ENCODE data around the gene LTV1.
A peak's percentile ranks its signal among the peaks of the same experiment; 100 is the strongest.

LTV1 gene

GRCh38 chr6:143817621-143818020 is 25.5 kb upstream of the LTV1 start:
- no peak overlapping the region for H3K4me3 Mint-ChIP-seq
- peaks cover 7% of the 10 kb centered on the region for H3K36me3 Mint-ChIP-seq (ENCODE audit: insufficient read depth)
- H3K4me1 Mint-ChIP-seq = no peaks in the 10 kb centered on the region
- ATAC-seq (replicated peaks; ENCODE audit: extremely low read depth, poor library complexity, severe bottlenecking) = no peak
- no peaks in the 10 kb centered on the region for H3K27me3 Mint-ChIP-seq
- no peak for DNase-seq (ENCODE audit: low spot score in 2 of 2)
- no peak overlapping the region for H3K27ac Mint-ChIP-seq (ENCODE audit: low read depth)
- no peaks in the 10 kb centered on the region for H3K9me3 Mint-ChIP-seq

GRCh38 chr6:143821359-143821758 is 21.8 kb upstream of the LTV1 start:
- no peak for ATAC-seq (replicated peaks; ENCODE audit: extremely low read depth, poor library complexity, severe bottlenecking)
- H3K4me3 Mint-ChIP-seq = no peak overlapping the region
- H3K27me3 Mint-ChIP-seq = no peaks in the 10 kb centered on the region

GRCh38 chr6:143822584-143823024 is 20.5 kb upstream of the LTV1 start:
- H3K4me1 Mint-ChIP-seq = no peaks in the 10 kb centered on the region
- no peaks in the 10 kb centered on the region for H3K27me3 Mint-ChIP-seq
- ATAC-seq (replicated peaks; ENCODE audit: extremely low read depth, poor library complexity, severe bottlenecking) (no peak), DNase-seq (ENCODE audit: low spot score in 2 of 2) (no peak)
- no peak overlapping the region for H3K4me3 Mint-ChIP-seq
- H3K9me3 Mint-ChIP-seq = no peaks in the 10 kb centered on the region
- H3K27ac Mint-ChIP-seq (ENCODE audit: low read depth) = no peak overlapping the region
- H3K36me3 Mint-ChIP-seq (ENCODE audit: insufficient read depth) = peaks cover 8% of the 10 kb centered on the region

More at GRCh38 chr6:143821359-143821758, 21.8 kb upstream of the LTV1 start:
- Mint-ChIP-seq H3K9me3 (no peaks in the 10 kb centered on the region), H3K4me1 (no peaks in the 10 kb centered on the region), H3K27ac (ENCODE audit: low read depth) (no peak overlapping the region), H3K36me3 (ENCODE audit: insufficient read depth) (peaks cover 13% of the 10 kb centered on the region)
- DNase-seq (ENCODE audit: low spot score in 2 of 2) = no peak

DNA sequence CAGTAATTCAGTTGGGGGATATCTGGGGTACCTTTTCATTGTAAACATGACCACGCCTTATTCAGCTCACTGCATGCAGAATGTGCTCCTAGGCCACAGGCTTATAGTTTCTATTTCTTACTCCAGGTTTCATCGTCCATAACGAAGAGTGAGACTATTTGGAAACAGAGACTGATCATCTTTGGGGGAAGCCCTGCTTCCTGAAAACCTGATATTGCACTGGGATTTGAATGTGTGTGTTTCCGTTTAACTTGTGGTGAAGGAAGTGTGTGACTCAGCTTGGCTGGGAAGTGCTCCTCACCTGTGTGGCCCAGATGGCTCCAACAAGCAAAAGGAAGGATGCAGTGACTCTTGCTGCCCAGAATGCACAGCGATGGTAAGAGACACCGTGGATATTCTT is 19.6 kb upstream of the LTV1 start:
- Mint-ChIP-seq H3K27ac (ENCODE audit: low read depth) (no peak overlapping the region), H3K27me3 (no peaks in the 10 kb centered on the region), H3K4me1 (no peaks in the 10 kb centered on the region), H3K4me3 (no peak overlapping the region), H3K9me3 (no peaks in the 10 kb centered on the region), H3K36me3 (ENCODE audit: insufficient read depth) (peaks cover 10% of the 10 kb centered on the region)
- no peak for DNase-seq (ENCODE audit: low spot score in 2 of 2)
- ATAC-seq (replicated peaks; ENCODE audit: extremely low read depth, poor library complexity, severe bottlenecking) = no peak

GRCh38 chr6:143828572-143828971 is 14.6 kb upstream of the LTV1 start:
- ATAC-seq (replicated peaks; ENCODE audit: extremely low read depth, poor library complexity, severe bottlenecking) (no peak), DNase-seq (ENCODE audit: low spot score in 2 of 2) (no peak)
- Mint-ChIP-seq H3K4me3 (no peak overlapping the region), H3K9me3 (no peaks in the 10 kb centered on the region), H3K27me3 (no peaks in the 10 kb centered on the region), H3K36me3 (ENCODE audit: insufficient read depth) (peaks cover 8% of the 10 kb centered on the region), H3K27ac (ENCODE audit: low read depth) (no peak overlapping the region), H3K4me1 (no peaks in the 10 kb centered on the region)

- no peak overlapping the region for H3K27ac Mint-ChIP-seq (ENCODE audit: low read depth)
- no peak overlapping the region for H3K4me3 Mint-ChIP-seq
- H3K4me1 Mint-ChIP-seq = no peaks in the 10 kb centered on the region
These were observed 7.0 kb upstream of the LTV1 start for GRCh38 chr6:143836150-143836549.

GRCh38 chr6:143838395-143838794 is 4.7 kb upstream of the LTV1 start:
- DNase-seq (ENCODE audit: low spot score in 2 of 2) (no peak), ATAC-seq (replicated peaks; ENCODE audit: extremely low read depth, poor library complexity, severe bottlenecking) (no peak)
- Mint-ChIP-seq H3K4me1 (peaks cover 7% of the 10 kb centered on the region), H3K9me3 (no peaks in the 10 kb centered on the region), H3K4me3 (no peak overlapping the region), H3K27ac (ENCODE audit: low read depth) (no peak overlapping the region), H3K36me3 (ENCODE audit: insufficient read depth) (peaks cover 11% of the 10 kb centered on the region), H3K27me3 (no peaks in the 10 kb centered on the region)

More at GRCh38 chr6:143836150-143836549, 7.0 kb upstream of the LTV1 start:
- Mint-ChIP-seq H3K36me3 (ENCODE audit: insufficient read depth) (peaks cover 2% of the 10 kb centered on the region), H3K27me3 (no peaks in the 10 kb centered on the region), H3K9me3 (no peaks in the 10 kb centered on the region)
- DNase-seq (ENCODE audit: low spot score in 2 of 2) (no peak), ATAC-seq (replicated peaks; ENCODE audit: extremely low read depth, poor library complexity, severe bottlenecking) (no peak)

DNA sequence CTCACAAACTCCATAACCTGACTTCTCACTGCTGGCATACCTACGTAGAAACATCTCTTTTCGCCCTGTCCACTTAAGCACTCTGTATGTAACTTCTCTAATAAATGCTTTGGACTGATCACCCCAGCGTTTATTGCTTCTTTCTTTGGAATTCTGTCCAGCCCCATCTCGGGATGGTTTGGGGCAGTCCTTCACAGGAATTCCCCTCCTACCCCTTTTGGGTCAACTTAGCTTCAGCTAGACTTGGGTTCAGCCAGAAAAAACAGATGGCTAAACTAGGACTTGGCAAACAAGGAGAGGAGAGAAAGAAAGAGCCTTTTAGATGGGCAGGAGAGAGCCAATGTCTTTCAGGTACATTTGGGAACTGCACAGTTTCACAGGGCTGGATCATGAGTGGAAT is 3.9 kb upstream of the LTV1 start:
- ATAC-seq (replicated peaks; ENCODE audit: extremely low read depth, poor library complexity, severe bottlenecking) (no peak), DNase-seq (ENCODE audit: low spot score in 2 of 2) (no peak)
- Mint-ChIP-seq H3K36me3 (ENCODE audit: insufficient read depth) (peaks cover 18% of the 10 kb centered on the region), H3K9me3 (no peaks in the 10 kb centered on the region), H3K4me3 (no peak overlapping the region), H3K27ac (ENCODE audit: low read depth) (no peak overlapping the region), H3K27me3 (no peaks in the 10 kb centered on the region), H3K4me1 (peaks cover 15% of the 10 kb centered on the region)

DNA sequence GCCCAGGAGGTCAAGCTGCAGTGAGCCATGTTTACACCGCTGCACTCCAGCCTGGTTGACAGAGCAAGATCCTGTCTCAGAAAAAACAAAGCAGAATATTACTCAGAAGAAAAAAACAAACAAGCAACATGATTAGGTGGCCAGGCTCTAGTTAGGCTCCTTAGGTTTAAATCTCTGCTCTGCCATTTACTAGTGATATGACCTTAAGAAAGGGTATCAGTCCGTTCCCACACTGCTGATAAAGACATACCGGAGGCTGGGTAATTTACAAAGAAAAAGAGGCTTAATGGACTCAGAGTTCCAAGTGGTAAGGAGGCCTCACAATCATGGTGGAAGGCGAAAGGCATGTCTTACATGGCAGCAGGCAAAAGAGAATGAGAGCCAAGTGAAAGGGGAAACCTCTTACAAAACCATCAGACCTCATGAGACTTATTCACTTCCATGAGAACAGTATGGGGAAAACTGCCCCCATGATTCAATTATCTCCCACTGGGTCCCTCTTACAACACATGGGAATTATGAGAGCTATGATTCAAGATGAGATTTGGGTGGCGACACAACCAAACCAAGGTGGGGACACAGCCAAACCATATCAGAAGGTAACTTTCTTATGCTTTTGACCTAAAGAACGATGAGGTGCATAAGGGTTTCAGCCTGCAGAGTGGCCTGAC is 2.4 kb upstream of the LTV1 start:
- H3K27me3 Mint-ChIP-seq = no peaks in the 10 kb centered on the region
- peak overlapping the region; percentile 21 for H3K4me3 Mint-ChIP-seq
- H3K36me3 Mint-ChIP-seq (ENCODE audit: insufficient read depth) = peaks cover 24% of the 10 kb centered on the region
- H3K4me1 Mint-ChIP-seq = peaks cover 21% of the 10 kb centered on the region
- no peak overlapping the region for H3K27ac Mint-ChIP-seq (ENCODE audit: low read depth)
- no peak for DNase-seq (ENCODE audit: low spot score in 2 of 2)
- ATAC-seq (replicated peaks; ENCODE audit: extremely low read depth, poor library complexity, severe bottlenecking) = no peak
- no peaks in the 10 kb centered on the region for H3K9me3 Mint-ChIP-seq

DNA sequence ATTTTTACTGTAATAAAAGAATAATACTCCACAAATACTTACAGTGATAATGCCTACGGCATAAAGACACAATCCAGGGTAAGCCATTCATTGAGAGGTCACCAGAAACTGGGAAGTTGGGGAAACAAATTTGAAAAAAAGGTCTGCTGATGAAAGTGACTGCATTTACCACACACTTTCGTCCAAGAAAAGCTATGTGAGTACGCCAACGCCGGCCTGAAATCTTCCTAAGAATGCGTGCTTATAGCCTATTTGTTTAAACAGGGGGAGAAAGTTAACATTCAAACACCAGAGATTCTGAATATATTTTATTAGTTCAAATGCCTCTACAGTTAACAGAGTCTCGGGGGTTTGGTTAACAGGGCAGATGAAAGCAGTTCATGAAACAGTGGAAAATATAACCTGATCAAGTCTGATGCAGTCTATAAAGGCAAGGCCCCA is 657 bp upstream of the LTV1 start:
- Mint-ChIP-seq H3K36me3 (ENCODE audit: insufficient read depth) (peaks cover 39% of the 10 kb centered on the region), H3K4me3 (peak overlapping the region; percentile 93), H3K9me3 (no peaks in the 10 kb centered on the region), H3K27me3 (no peaks in the 10 kb centered on the region), H3K27ac (ENCODE audit: low read depth) (peak overlapping the region; percentile 96), H3K4me1 (peaks cover 26% of the 10 kb centered on the region)
- DNase-seq (ENCODE audit: low spot score in 2 of 2) = no peak
- peak; percentile 57 for ATAC-seq (replicated peaks; ENCODE audit: extremely low read depth, poor library complexity, severe bottlenecking)

GRCh38 chr6:143843677-143843999 is 500 bp downstream of the LTV1 start:
- Mint-ChIP-seq H3K27ac (ENCODE audit: low read depth) (peak overlapping the region; percentile 96), H3K4me3 (peak overlapping the region; percentile 93), H3K27me3 (no peaks in the 10 kb centered on the region), H3K36me3 (ENCODE audit: insufficient read depth) (peaks cover 41% of the 10 kb centered on the region), H3K9me3 (no peaks in the 10 kb centered on the region), H3K4me1 (peaks cover 26% of the 10 kb centered on the region)
- DNase-seq (ENCODE audit: low spot score in 2 of 2) = no peak
- peak; percentile 25 for ATAC-seq (replicated peaks; ENCODE audit: extremely low read depth, poor library complexity, severe bottlenecking)

DNA sequence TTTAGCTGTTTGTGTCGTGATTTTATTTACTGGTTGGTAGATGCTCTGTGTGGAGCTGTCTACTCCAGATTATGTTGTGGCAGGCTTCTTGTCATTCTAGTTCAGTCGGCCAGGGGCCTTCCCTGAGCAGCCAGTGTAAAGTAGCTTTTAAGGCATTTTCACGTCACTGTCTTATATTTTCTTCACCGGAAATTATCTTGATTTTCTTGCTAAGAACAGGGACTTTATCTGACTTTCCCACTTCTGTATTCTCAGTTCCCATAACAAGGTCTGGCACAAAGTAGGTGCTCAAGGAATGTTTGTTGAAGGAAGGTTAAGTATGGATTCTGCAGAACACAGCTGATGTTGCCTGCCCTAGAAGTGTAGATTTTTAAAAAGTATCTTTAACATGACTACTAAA is 868 bp downstream of the LTV1 start:
- DNase-seq (ENCODE audit: low spot score in 2 of 2) (no peak), ATAC-seq (replicated peaks; ENCODE audit: extremely low read depth, poor library complexity, severe bottlenecking) (no peak)
- H3K27me3 Mint-ChIP-seq = no peaks in the 10 kb centered on the region
- H3K4me3 Mint-ChIP-seq = peak overlapping the region; percentile 93
- peaks cover 29% of the 10 kb centered on the region for H3K4me1 Mint-ChIP-seq
- peaks cover 45% of the 10 kb centered on the region for H3K36me3 Mint-ChIP-seq (ENCODE audit: insufficient read depth)
- no peaks in the 10 kb centered on the region for H3K9me3 Mint-ChIP-seq
- peak overlapping the region; percentile 96 for H3K27ac Mint-ChIP-seq (ENCODE audit: low read depth)

GRCh38 chr6:143845033-143845432 is 1.9 kb downstream of the LTV1 start:
- Mint-ChIP-seq H3K36me3 (ENCODE audit: insufficient read depth) (peaks cover 55% of the 10 kb centered on the region), H3K4me1 (peaks cover 39% of the 10 kb centered on the region), H3K27me3 (no peaks in the 10 kb centered on the region), H3K4me3 (no peak overlapping the region), H3K27ac (ENCODE audit: low read depth) (no peak overlapping the region), H3K9me3 (no peaks in the 10 kb centered on the region)
- no peak for DNase-seq (ENCODE audit: low spot score in 2 of 2)
- no peak for ATAC-seq (replicated peaks; ENCODE audit: extremely low read depth, poor library complexity, severe bottlenecking)

Data from central memory CD8-positive, alpha-beta T cell (primary cell).